OCI-LY3 (cell line): ENCODE measurements around the gene ZNF8.

ENCODE experiments used
- H2AFZ ChIP-seq: fragments of 200-600, 300-600 bp; shearing (Covaris generic); 2 replicates; pipeline ENCODE4 v1.6.0; 2014; ENCODE audit warnings: antibody characterized with exemption, low read depth, low read length
- H3K27ac ChIP-seq: fragments of 200-600, 300-600 bp; sonication (generic); 2 replicates; pipeline ENCODE4 v1.5.1; 2014; ENCODE audit warnings: mild to moderate bottlenecking, low read length, moderate library complexity, mixed read lengths
- H3K27me3 ChIP-seq: fragments of 200-600, 300-600 bp; sonication (generic); 2 replicates; pipeline ENCODE4 v1.6.1; 2014; ENCODE audit warnings: low read depth, low read length, mixed read lengths
- H3K36me3 ChIP-seq: fragments of 200-600, 300-600 bp; sonication (generic); replicated peaks from 2 replicates; pipeline ENCODE3; 2014; ENCODE audit warnings: low read depth, low read length, mixed read lengths
- H3K4me1 ChIP-seq: fragments of 300-600, 200-600 bp; sonication (generic); 2 replicates; pipeline ENCODE4 v1.6.1; 2014; ENCODE audit warnings: low read length, mixed read lengths
- H3K4me2 ChIP-seq: fragments of 200-600, 300-600 bp; sonication (generic); 2 replicates; pipeline ENCODE4 v1.6.1; 2014; ENCODE audit warnings: low read length, mixed read lengths
- H3K4me3 ChIP-seq: fragments of 300-600, 200-600 bp; sonication (generic); 2 replicates; pipeline ENCODE4 v1.5.1; 2014; ENCODE audit warnings: antibody characterized with exemption, mild to moderate bottlenecking, low read length, moderate library complexity
- H3K79me2 ChIP-seq: fragments of 300-600, 200-600 bp; shearing (Covaris generic); 2 replicates; pipeline ENCODE4 v1.6.1; 2014; ENCODE audit warnings: mild to moderate bottlenecking, low read length, mixed read lengths
- H3K9ac ChIP-seq: fragments of 300-600, 200-600 bp; shearing (Covaris generic); 2 replicates; pipeline ENCODE4 v1.6.0; 2014; ENCODE audit warnings: mild to moderate bottlenecking, low read length, moderate library complexity
- H3K9me3 ChIP-seq: fragments of 200-600, 300-600 bp; shearing (Covaris generic); 2 replicates; pipeline ENCODE4 v1.6.1; 2014; ENCODE audit warnings: low read length, mixed read lengths; ENCODE audit not compliant: insufficient read depth
- H4K20me1 ChIP-seq: fragments of 200-600, 300-600 bp; sonication (generic); 2 replicates; pipeline ENCODE4 v1.6.1; 2016; ENCODE audit warnings: low read length, mixed read lengths; ENCODE audit not compliant: insufficient read depth
- CTCF ChIP-seq: fragments of 200-600, 300-600 bp; sonication (generic); IDR thresholded peaks from 2 replicates; pipeline ENCODE4 v1.5.1; 2014; ENCODE audit warnings: antibody characterized with exemption, low read length, low read depth
- EZH2phosphoT487 ChIP-seq: fragments of 200-600 bp; shearing (Covaris generic); IDR thresholded peaks from 2 replicates; pipeline ENCODE4 v1.6.1; 2018; ENCODE audit warnings: antibody characterized with exemption, mixed run types, low read depth

Gene ZNF8

DNA sequence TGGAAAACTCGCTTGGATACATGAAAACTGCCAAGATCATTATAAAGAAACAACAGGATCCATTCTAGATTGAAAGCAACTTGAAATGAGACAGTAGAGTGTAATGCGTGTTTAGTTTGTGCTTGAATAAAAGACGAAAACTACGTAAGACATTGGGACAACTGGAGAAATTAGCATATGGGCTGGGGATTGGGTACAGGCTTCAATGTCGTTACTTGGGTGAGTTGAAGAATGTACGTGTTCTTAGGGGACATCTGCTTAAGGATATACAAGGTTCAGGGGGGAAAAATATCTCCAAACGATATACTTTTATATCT, 26.0 kb downstream of the ZNF8 start:
- H3K4me1 ChIP-seq, result peaks cover 13% of the 10 kb centered on the region
- H3K4me2 ChIP-seq, result peak overlapping the region; percentile 74
- no peaks in the 10 kb centered on the region for H3K27me3 ChIP-seq
- H3K4me3 ChIP-seq, result peak overlapping the region; percentile 88
- H3K36me3 ChIP-seq, result peaks cover 61% of the 10 kb centered on the region
- peak overlapping the region; percentile 81 for H2AFZ ChIP-seq
- no peaks in the 10 kb centered on the region for H3K9me3 ChIP-seq
- H3K27ac ChIP-seq, result peak overlapping the region; percentile 43
- H4K20me1 ChIP-seq, result no peaks in the 10 kb centered on the region
- peak overlapping the region; percentile 60 for H3K9ac ChIP-seq
- H3K79me2 ChIP-seq, result peaks cover 47% of the 10 kb centered on the region
- TF ChIP-seq EZH2phosphoT487, result no peak
- no peak for TF ChIP-seq CTCF

DNA sequence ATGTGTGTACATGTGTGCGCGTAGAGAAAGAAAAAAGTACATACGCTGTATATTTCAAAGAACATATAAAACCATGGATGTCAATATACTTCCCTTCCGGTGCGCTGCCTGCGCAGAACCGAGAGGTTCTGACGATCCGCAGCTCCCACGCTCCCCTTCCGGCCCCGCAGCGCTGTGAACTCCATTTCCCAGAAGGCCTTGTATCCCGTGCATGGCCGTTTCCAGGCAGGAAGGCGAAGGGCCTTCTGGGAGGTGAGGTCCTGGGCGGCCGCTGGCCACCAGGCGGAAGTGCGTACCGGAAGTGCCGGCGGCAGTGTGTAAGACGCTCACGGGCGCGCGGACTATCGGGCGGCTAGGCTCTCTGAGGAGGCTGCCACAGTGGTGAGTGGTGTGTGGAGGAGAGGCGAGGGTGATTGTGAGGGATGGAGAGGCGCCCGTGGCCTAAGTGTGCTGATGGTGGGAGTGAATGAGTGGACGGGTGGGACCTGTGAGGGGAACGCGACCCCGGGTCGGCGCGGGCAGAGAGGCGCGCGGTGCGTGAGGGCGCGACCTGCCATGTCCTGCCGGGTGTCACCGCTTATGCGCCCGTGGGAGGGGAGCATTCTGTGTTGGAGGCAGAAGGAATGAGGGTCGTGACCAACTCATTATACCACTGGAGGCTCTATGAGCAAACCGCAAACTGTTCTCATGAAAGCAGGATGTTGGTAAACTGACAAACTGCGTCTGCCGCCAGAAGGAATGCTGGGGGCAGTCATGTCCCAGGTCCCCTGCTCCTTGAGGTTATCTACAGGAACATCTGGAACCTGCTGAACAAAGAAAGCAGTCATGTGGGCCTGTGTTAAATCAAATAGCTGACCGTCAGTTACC, 26.5 kb downstream of the ZNF8 start, which contains the start of gene ERVK3-1:
Gene ERVK3-1 (plus strand): TSS at position 313 of the 867 bp plus-strand sequence. CDS start 6,792 bp downstream, outside the sequence.
- H3K4me2 ChIP-seq, result peak within 1 kb of the TSS; percentile 89
- TF ChIP-seq CTCF (no peak), EZH2phosphoT487 (no peak)
- peaks cover 47% of the 10 kb centered on the region for H3K79me2 ChIP-seq
- peak within 1 kb of the TSS; percentile 83 for H3K9ac ChIP-seq
- H3K4me1 ChIP-seq, result peaks cover 13% of the 10 kb centered on the region
- no peaks in the 10 kb centered on the region for H3K9me3 ChIP-seq
- H2AFZ ChIP-seq, result peak within 1 kb of the TSS; percentile 86
- peak within 1 kb of the TSS; percentile 88 for H3K4me3 ChIP-seq
- peaks cover 60% of the 10 kb centered on the region for H3K36me3 ChIP-seq
- no peaks in the 10 kb centered on the region for H3K27me3 ChIP-seq
- H3K27ac ChIP-seq, result peak within 1 kb of the TSS; percentile 50
- H4K20me1 ChIP-seq, result no peaks in the 10 kb centered on the region

DNA sequence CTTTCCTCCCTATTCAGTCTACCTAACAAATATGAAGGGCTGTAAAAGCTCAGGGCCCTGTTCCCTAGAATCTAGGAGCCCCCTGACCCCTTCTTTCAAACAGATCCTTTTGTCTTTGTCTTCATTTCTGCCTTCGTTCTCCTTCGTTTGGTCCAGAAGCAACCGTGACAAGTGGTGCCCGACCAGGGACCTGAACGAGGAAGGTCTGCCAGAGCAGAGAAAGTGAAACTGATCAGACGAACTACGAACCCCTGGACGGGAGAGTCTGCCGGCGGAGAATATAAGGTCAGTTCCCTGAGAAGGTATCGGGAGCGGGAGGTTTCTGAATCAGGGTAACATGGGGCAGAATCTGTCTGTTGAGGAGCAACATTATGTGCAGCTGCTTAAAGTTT, 27.2 kb downstream of the ZNF8 start:
- Histone ChIP-seq H3K79me2 (peaks cover 47% of the 10 kb centered on the region), H4K20me1 (no peaks in the 10 kb centered on the region), H3K27me3 (no peaks in the 10 kb centered on the region), H2AFZ (no peak overlapping the region), H3K4me1 (peaks cover 13% of the 10 kb centered on the region), H3K4me3 (peak overlapping the region; percentile 88), H3K9me3 (no peaks in the 10 kb centered on the region), H3K27ac (peak overlapping the region; percentile 50; the same call in 1 of the 2 replicates), H3K4me2 (peak overlapping the region; percentile 89), H3K9ac (peak overlapping the region; percentile 83), H3K36me3 (peaks cover 54% of the 10 kb centered on the region)
- no peak for TF ChIP-seq EZH2phosphoT487
- TF ChIP-seq CTCF, result no peak

DNA sequence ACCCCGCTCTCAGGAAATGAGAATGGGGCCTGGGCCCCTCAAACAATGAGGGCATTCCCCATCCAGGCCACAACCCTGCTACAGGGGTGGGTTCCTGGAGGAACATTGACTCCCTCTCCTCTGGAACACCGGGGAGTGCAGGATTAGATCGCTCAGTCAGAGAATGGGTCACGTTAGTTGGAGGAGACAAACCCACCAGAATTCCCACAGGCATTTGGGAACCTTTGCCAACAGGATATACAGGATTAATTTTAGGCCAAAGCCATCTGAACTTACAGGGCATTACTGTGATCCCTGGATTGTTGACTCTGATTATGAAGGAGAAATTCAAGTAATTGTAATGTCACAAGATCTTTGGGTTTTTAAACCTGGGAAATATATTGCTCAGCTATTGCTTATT, 29.0 kb downstream of the ZNF8 start:
- H3K27ac ChIP-seq, result no peak overlapping the region

More for the DNA sequence above, 29.0 kb downstream of the ZNF8 start:
- Histone ChIP-seq H3K36me3 (peaks cover 57% of the 10 kb centered on the region), H3K9ac (no peak overlapping the region), H3K9me3 (no peaks in the 10 kb centered on the region), H3K79me2 (peaks cover 50% of the 10 kb centered on the region), H2AFZ (no peak overlapping the region), H3K4me3 (no peak overlapping the region), H3K27me3 (no peaks in the 10 kb centered on the region), H3K4me2 (no peak overlapping the region), H4K20me1 (no peaks in the 10 kb centered on the region), H3K4me1 (peaks cover 13% of the 10 kb centered on the region)
- no peak for TF ChIP-seq CTCF
- TF ChIP-seq EZH2phosphoT487, result no peak
